GM18873 (cell line): Measurements from ENCODE around the gene ADAMTS2.

Experiments
- ATAC-seq: cut with Tn5 transposase; IDR thresholded peaks from one replicate; pipeline ENCODE4 v1.9.1; 2021; ENCODE audit warnings: mild to moderate bottlenecking, moderate library complexity, moderate number of reproducible peaks; ENCODE audit not compliant: unreplicated experiment, low FRiP score

ADAMTS2 gene

DNA sequence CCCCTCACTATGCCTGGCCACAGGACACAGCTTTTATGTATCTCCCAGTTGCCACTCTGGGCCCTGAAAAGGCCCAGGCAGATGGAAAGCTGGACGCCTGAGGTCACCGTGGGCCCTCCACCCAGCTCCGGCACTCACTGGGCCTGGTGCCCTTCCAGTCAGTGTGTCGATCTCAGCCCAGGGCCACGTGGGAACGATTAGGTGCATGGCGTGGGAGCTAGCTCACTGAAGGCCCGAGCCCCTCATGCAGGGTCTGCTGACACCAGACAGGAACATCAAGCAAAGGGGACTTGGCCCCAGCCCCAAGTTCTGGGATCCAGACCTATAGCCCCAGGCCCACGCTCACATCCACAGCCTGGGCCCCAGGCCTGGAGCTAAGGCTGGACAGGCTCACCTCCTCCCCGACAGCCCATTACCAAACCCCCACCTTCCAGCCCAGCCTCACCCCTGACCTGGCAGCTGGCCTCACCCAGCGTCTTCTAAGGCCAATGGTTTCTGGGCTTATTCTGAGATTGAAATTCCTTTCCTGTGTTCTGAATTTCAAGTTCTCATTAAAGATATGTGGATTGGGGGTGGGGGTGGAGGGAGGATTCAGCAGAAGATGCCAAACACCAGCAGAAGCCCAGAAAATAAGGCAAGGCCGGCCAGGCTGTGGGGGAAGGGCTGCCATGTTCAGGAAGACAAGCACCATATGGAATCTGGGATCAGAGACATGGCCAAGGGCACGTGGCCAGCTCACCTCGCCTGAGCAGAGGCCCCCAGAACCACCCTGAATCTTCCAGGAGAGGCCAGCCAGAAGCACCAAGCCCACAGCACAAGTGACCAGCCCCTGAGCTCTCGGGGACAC is 74.5 kb downstream of the ADAMTS2 start:
- no peak for ATAC-seq

DNA sequence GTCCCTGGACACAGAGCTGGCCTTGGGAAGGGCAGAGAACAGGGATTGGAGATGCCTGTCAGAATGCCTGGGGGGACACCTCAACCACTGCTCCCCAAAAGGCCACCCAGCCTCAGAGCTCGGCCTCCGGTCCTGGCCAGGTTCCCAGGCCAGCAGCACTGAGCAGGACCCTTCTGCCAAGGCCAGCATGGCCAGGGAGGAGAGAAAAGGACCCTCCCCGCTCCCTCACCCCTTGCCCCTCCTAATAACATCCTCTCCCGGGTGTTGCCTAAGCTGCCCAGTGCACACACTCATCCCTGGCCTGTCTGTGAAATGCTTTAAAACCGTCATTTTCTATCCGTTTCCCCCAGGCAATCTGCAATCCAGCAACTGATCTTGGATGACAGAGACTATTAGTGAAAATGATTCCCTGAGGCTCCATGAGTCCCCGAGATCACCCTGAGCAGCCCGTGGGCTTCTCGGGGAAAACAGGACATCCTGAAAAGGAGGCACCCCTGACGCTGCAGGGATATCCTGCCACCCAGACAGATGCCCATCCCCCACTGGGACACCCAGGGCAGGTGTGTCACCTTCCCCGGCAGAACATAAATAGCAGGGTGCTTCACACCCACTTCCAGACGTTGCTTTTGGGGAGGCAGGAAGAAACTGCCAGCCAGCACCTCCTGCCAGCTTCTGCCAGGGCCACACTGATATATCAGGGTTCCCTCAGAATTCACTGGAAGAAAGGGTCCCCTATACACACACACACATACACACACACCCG is 75.3 kb downstream of the ADAMTS2 start:
- ATAC-seq = no peak

DNA sequence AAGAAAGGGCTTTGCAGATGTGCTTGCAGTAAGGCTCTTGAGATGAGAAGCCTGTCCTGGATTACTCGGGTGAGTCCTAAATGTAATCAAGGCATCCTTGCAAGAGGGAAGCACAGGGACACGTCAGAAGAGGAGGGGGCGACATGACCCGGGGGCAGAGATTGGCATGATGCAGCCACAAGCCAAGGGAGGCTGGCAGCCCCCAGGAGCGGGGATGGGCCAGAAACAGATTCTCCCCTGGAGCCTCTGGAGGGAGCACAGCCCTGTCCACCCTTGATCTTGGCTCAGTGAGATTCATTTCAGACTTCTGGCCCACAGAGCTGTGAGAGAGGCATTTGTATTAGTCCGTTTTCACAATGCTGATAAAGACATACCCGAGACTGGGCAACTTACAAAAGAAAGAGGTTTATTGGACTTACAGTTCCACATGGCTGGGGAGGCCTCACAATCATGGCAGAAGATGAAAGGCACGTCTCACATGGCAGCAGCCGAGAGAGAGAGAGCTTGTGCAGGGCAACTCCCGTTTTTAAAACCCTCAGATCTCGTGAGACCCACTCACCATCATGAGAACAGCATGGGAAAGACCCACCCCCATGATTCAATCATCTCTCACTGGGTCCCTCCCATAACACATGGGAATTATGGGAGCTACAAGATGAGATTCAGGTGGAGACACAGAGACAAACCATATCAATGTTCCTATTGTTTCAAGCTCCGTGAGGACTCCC is 76.1 kb downstream of the ADAMTS2 start:
- ATAC-seq = no peak

DNA sequence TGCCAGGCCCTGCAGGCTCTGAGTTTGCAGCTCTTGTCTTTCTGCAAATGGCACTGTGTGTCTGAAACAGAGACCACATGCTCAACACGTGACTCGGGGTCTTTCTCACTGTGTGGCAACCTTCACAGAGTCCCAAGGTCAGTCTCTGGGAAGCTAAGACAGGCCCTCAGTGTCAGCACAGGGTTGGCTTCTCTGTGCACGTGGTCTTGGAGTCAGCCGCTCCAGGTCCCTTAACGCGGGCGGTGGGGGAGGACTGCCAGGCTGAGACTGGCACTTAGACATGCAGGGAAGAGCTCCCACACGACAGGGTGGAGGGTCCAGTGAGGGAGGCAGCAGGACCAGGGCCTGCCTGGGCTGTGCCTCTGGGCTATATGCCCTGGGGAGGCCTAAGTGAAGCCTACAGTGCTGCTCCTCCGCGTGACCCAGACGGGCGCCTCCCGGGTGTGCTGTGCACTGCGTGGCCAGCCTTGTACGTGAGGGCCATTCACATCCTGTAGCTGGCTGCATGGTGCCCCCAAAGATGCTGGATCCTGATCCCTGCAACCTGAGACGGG is 76.8 kb downstream of the ADAMTS2 start:
- ATAC-seq = no peak

DNA sequence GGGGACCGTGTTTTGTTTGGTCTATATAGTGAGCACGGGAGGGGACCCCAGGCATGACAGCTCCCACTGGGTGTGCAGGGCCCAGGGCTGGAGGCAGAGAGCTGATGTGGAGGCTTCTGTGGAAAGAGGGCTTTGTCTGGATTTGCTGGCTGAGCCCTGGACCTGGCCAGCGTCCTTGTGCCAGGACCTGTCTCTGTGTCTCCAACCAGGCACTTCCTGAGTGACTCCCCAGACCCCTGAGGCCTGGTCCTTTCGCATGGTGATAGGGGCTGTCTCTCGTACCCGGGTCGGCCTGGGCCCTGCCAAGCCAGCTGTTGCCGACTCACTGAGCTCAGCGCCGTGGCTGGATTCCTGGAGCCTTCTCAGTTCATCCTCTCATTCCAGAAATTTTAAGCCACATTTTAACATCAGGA is 77.6 kb downstream of the ADAMTS2 start:
- ATAC-seq = no peak

DNA sequence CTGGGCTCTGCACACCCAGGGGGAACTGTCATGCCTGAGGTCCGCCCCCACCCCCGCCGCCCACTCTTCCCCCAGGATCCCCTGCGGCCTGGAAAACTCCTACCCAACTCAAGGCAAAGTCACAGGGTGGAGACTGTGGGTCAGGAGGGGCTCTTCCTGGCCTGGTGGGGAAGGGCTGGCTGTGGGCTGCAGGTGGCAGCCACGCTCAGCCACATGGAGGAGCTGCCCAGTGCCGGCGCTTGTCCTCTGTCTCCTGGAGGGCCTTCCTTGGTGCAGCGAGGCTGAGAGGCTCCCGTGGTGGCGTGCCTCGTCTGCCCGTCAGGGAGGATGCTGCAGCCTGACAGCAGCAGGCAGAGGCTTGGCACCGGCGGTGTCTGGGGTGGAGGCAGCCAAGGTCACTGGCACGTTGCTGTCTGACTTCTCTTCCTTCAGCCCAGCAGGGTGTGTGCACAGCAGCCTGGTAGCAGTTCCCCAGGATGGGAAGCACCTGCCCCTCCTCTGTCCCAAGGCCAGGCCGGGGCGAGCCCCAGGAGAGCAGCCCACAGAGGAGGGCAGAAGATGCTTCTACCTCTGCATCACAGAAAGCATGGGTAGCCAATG is 78.1 kb downstream of the ADAMTS2 start:
- no peak for ATAC-seq

DNA sequence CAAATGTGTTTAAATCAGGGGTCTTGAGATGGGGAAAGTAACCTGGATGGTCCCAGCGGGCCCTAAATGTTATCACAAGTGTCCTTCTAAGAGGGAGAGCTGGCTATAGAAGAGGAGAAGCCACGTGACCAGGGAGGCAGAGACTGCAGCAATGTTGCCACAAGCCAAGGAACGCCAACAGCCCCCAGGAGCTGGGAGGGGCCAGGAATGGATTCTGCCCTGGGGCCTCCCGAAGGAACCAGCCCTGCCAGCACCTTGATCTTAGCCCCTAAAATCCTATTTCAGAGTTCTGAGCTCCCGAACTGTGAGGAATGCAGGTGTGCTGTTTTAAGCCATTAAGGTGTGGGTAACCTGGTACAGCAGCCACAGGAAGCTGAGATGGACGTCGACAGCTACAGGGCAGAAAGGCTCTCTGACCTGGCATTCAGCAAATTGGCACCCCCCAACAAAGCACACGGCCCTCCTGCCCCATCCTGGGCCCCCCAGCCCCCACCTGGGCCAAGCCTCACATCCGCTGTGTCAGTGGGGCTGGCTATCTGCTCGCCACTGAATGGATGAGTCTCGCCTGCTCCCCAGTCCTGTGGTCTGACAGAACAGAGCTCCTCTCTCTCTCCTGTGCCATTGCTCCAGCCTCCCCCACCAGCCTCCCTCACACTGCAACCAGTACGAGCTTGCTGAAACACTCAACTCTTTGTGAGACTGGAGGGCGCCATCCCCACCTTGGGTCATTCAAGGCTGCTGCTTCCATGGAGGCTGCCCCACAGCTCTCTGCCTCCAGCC is 78.8 kb downstream of the ADAMTS2 start:
- ATAC-seq = no peak

DNA sequence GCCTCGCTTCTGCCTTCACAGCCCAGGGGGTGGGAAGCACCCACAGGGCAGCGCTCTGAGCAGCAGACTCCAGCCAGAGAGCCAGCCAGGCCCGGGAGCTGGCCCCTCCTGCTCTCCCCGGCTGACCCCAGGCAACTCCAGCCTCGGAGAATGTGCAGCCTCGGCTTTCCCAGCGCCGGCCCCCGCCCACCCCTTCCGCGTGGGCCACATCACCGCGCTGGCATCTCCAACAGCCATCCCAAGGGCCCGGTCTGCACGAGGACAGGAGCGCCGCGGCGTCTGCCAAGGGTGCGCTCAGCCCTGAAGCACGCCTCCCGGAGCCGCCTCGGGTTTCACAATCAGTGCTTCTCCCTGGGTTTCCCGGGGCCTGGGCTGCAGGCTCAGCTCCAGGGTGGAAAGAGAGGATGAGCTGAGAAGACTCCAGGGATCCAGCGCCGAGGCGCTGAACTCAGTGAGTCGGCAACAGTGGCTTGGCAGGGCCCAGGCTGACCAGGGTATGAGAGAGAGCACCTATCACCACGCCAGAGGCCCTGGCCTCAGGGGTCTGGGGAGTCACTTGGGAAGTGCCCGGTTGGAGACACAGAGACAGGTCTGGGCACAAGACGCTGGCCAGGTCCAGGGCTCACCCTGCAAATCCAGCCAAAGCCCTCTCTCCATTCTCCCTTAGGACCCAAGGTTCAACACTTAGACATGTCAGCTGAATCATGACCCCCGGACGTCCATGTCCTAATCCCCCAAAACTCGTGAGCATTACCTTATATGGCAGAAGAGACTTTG is 79.6 kb downstream of the ADAMTS2 start:
- ATAC-seq = no peak

DNA sequence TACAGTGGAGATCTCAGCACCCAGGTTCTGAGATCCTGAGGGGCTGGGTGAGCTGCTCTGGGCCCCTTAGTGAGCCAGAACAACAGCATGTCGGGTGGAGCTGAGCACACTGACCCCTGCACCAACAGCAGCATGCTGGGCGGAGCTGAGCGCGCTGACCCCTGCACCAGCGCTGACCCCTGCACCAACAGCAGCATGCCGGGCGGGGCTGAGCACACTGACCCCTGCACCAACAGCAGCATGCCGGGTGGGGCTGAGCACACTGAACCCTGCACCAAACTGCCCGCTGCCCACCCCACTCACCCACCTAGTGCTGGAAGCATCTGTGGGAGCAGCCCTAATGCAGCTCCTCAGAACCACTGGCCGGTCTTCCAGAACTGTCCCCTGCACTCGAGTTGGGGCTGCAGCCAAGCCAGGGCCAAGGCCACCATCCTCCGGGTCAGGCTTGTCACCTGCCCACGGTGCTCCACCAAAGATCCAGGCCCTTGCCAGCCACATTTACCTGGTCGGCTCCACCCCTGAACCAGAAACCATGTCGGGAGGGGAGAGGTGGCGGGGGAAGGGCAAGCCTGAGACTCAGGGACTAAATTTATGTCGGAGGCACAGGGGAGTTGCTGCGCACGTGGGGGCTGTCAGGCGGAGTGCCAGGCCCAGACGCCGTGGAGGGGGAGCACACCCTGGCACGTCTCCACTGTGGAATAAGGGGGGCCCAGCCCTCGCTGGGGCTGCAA is 80.3 kb downstream of the ADAMTS2 start:
- ATAC-seq = no peak

DNA sequence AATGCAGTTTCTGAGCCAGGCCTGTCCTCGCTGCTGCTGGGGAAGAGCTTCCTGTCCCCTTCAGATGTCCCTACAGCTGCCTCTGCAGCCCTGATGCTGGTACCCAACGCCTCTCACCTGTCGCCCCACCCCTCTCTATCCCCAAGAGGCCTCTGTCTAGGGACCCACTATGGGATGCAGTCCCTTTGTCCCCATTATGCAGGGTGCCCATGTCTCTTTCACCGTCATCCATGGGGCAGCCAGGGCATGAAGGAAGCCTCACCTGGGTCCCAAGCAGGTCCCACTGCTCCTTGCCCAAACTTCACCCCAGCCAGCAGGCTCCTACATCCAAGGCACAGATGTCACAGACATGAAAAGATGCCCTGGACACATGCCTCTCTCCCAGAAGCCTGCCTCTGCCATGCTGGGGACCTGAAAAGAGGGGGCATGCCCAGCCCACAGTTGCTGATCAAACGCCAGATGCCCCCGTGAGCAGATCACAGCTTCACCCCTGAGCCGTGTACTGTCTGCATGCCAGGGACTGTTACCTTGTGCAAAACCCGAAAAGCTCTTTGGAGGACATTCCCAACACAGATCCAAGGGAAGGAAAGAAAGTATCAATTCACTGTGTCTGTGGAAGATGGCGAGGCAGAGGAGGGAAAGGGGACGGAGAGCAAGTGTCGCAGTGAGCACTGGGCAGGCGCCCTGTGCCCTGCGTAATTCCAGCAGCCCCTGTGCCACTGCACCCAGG is 81.0 kb downstream of the ADAMTS2 start:
- ATAC-seq = no peak

DNA sequence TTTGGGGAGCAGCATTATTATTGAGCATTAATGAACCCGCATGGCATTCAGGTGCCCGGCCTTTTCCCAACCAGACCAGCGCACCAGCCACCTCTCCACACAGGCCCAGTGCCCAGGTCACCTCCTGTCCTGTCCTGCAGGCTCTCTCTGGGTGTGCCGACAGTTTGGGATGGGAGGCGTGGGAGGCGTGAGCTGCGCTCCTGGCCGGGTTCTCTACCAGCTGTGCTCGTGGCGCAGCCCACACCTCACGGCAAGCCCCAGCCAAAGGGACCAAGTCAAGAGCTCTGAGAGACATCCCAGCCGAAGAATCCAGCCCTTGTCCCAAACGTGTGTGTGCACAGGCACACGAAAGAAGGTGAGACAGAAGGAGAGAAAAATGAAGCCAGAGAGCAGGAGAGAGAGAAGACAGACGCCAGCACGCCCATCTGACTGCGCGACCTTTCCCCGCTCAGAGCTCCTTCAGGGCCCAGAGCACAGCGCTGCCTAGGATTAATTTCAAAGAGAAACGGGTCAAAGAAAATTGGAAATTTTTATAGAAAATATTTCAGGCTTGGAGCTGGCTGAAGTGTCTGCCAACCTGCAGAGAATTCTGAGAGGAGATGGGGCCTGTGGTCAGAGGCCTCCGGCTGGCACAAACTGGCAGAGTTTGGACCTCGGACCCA is 81.7 kb downstream of the ADAMTS2 start:
- ATAC-seq = no peak

DNA sequence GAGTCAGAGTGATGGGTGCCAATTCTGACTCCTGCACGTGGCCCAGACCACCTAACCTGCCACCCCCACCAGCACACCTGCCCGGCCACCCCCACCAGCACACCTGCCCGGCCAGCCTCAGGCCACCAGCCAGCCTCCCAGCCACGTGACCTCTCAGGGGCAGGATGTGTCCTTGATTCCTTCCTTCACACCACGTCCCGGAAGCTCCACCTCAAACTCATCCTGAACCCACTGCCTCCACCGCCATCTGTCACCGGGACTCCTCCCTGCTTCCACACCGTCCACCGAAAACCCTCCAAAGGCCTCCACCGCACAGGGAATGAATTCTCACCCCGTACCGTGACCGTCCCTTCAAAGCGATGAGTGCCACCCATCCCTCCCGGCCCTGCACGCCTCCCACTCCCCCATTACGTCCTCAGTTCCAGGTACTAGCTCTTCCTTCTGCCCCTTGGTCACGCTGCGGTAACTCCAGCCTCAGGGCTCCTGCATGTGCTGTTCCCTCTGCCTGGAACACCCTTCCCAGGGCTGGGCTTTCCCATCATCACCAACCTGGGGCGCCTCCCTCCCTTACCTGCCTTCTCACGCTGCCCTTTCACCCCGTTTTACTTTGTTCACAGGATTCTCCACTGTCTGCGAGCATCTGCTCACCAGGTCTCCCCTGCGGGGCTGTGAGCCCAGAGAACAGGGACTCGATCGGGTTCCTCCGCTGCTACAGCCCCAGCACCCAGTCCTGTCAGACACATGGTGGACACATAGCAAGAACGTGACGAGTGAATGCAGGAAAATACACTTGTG is 82.9 kb downstream of the ADAMTS2 start:
- ATAC-seq = no peak

DNA sequence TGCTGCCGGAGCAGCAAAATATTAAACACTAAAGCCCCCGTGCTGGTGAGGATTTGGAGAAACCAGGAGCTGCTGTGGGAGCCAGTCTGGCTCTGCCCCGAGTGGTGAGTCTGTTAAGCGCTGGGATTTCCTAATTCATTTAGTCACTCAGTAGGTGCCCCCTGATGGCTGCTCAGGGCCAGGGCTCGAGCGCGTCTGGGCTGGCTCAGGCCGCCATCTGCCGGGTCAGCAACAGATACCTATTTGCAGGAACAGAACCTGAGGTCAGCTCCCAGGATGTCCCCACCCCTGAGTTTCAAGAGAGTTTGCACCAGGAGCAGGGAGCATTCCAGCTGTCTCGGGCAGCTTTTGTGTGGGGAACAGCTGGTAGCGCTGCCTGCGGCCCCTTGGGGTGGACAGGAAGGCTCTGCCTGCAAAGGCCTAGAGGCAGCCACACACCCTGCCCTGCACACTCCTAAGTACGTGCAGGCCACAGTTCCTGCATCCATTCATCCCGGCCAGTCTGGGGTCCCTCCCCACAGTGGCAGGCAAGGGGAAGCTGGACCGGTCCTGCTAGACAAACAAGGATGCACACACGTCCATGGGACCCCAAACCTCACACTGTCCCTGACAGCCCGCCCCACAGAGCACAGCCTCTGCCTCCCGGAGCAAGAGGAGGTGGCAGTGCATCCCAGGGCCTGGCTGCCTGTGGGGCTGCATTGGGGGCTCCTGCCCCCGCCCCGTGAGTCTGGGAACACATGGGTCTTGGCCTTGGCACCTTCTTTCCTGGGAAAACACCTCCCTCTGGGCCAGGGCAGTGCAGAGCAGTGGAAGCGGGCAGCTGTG is 83.7 kb downstream of the ADAMTS2 start:
- ATAC-seq = no peak

DNA sequence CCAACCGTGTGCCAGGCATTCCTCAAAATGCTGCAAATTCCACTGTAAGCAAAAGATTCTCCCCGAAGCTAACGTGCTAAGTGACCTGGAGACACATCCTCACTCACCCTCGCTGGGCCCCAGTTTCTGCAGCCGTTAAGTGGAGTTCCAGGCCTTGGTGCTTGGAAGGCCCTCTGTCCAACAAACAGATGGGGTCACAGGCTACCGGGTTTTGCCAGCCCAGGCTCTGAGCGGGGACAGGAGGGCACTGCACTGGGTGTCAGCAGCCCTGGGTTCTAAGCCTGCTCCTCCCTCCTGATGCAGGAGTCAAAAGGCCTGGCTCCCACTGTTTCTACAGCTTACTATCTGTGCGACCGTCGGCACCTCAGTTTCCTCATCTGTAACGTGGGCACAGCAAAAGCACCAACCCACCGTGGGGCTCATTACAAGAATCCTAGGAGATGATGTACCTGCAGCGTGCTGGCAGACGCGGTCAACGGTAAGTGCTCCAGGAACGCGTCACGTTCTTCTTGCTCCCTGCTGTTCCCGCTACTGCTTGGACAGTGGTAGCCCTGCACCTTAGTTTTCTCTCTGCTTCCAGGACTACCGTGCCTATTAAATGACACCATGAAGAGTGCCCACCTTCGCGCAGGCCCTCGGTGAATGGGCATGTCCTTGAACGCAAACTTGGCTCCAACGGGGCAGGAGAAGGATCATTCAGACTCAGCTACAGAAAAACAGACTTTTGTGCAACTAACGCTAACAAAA is 84.8 kb downstream of the ADAMTS2 start:
- no peak for ATAC-seq
